ENCODE measurements around the gene SLC6A19. TPM values are rescaled to one million over a fixed set of nuclear protein-coding genes. Genes with fewer than 3 reads are reported as not detected.
A peak's percentile ranks its signal among the peaks of the same experiment; 100 is the strongest.

The SLC6A19 gene
- total RNA-seq, 2 experiments from 2014 or later: not detected

DNA sequence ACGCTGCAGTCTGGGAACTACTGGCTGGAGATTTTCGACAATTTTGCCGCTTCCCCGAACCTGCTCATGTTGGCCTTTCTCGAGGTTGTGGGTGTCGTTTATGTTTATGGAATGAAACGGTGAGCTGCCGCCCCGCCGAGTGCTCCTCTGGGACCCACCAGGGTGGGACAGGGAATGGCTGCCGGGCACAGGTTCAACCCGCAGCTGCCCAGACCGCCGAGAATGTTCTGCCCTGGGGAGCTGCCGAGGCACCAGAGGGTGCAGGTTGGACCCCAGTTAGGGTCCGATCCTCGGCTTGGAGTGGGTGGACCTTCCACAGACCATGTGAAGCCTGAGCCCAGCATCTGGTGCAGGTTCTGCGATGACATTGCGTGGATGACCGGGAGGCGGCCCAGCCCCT, 42.9 kb downstream of the SLC6A19 start:
- no peak overlapping the region for H3K27ac ChIP-seq (ENCODE audit: low read depth in 1 of 2, low read length in 2 of 2)
- H3K36me3 ChIP-seq (ENCODE audit: insufficient read depth, low read length): no peaks in the 10 kb centered on the region
- intact Hi-C loops (cut with DNase I, micrococcal nuclease): no loop called here
- no peak overlapping the region for H3K4me3 ChIP-seq (ENCODE audit: low read length)
- H3K9me3 ChIP-seq (ENCODE audit: control insufficient read depth in 1 of 2, insufficient read depth in 1 of 2, low read length in 2 of 2): peaks cover 0 to 22% of the 10 kb centered on the region in 2 experiments
- no peak overlapping the region for H3K4me3 Mint-ChIP-seq
- TF ChIP-seq, protein P1, sequence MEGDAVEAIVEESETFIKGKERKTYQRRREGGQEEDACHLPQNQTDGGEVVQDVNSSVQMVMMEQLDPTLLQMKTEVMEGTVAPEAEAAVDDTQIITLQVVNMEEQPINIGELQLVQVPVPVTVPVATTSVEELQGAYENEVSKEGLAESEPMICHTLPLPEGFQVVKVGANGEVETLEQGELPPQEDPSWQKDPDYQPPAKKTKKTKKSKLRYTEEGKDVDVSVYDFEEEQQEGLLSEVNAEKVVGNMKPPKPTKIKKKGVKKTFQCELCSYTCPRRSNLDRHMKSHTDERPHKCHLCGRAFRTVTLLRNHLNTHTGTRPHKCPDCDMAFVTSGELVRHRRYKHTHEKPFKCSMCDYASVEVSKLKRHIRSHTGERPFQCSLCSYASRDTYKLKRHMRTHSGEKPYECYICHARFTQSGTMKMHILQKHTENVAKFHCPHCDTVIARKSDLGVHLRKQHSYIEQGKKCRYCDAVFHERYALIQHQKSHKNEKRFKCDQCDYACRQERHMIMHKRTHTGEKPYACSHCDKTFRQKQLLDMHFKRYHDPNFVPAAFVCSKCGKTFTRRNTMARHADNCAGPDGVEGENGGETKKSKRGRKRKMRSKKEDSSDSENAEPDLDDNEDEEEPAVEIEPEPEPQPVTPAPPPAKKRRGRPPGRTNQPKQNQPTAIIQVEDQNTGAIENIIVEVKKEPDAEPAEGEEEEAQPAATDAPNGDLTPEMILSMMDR (IDR thresholded peaks at IDR 0.05): no peak
- no peaks in the 10 kb centered on the region for H3K4me1 ChIP-seq (ENCODE audit: insufficient read depth, low read length)
- peaks cover 15 to 20% of the 10 kb centered on the region in 2 experiments for H3K27me3 ChIP-seq (ENCODE audit: control insufficient read depth in 1 of 2, insufficient read depth in 2 of 2, low read length in 2 of 2)
- peaks cover 9% of the 10 kb centered on the region for H3K27me3 Mint-ChIP-seq
- no peak for ATAC-seq (ENCODE audit: poor library complexity)
- ChIA-PET POLR2A (no interaction called here), CTCF (no interaction called here)
- no peak overlapping the region for H3K27ac Mint-ChIP-seq
- H3K9me3 Mint-ChIP-seq: no peaks in the 10 kb centered on the region
- DNase-seq: no peak
- no peaks in the 10 kb centered on the region for H3K36me3 Mint-ChIP-seq (ENCODE audit: low read depth)
- no peaks in the 10 kb centered on the region for H3K4me1 Mint-ChIP-seq (ENCODE audit: low read depth)

DNA sequence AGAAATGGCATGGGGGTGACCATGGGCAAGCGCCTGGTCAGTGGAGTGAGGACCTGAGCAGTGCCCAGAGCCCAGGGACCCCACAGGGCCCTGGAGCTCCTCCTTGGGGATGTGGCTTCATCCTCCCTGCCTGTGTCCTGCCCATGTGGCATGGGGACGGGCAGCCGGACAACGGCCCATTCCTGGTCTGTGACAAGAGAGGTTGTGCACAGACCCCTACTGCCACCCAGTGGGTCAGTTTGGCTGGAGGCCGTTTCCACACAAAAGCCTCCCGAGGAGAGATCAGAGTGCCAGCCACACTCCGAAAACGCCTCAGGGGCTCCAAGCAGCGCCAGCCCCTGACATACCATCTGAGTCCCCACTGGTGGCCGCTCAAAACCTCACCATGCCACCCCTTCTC, 43.6 kb downstream of the SLC6A19 start:
- H3K9me3 Mint-ChIP-seq: no peaks in the 10 kb centered on the region
- Histone ChIP-seq H3K36me3 (ENCODE audit: insufficient read depth, low read length) (no peaks in the 10 kb centered on the region), H3K27me3 (ENCODE audit: control insufficient read depth in 1 of 2, insufficient read depth in 2 of 2, low read length in 2 of 2) (peaks cover 15 to 20% of the 10 kb centered on the region in 2 experiments), H3K4me1 (ENCODE audit: insufficient read depth, low read length) (no peaks in the 10 kb centered on the region), H3K27ac (ENCODE audit: low read depth in 1 of 2, low read length in 2 of 2) (no peak overlapping the region), H3K4me3 (ENCODE audit: low read length) (no peak overlapping the region), H3K9me3 (ENCODE audit: control insufficient read depth in 1 of 2, insufficient read depth in 1 of 2, low read length in 2 of 2) (peaks cover 0 to 22% of the 10 kb centered on the region in 2 experiments)
- ChIA-PET POLR2A (no interaction called here), CTCF (no interaction called here)
- intact Hi-C loops (cut with DNase I, micrococcal nuclease): no loop called here
- H3K27me3 Mint-ChIP-seq: peaks cover 9% of the 10 kb centered on the region
- no peaks in the 10 kb centered on the region for H3K36me3 Mint-ChIP-seq (ENCODE audit: low read depth)
- no peaks in the 10 kb centered on the region for H3K4me1 Mint-ChIP-seq (ENCODE audit: low read depth)
- no peak for ATAC-seq (ENCODE audit: poor library complexity)
- H3K27ac Mint-ChIP-seq: no peak overlapping the region
- no peak for DNase-seq
- H3K4me3 Mint-ChIP-seq: no peak overlapping the region
- TF ChIP-seq, protein P1 (IDR thresholded peaks at IDR 0.05): no peak

DNA sequence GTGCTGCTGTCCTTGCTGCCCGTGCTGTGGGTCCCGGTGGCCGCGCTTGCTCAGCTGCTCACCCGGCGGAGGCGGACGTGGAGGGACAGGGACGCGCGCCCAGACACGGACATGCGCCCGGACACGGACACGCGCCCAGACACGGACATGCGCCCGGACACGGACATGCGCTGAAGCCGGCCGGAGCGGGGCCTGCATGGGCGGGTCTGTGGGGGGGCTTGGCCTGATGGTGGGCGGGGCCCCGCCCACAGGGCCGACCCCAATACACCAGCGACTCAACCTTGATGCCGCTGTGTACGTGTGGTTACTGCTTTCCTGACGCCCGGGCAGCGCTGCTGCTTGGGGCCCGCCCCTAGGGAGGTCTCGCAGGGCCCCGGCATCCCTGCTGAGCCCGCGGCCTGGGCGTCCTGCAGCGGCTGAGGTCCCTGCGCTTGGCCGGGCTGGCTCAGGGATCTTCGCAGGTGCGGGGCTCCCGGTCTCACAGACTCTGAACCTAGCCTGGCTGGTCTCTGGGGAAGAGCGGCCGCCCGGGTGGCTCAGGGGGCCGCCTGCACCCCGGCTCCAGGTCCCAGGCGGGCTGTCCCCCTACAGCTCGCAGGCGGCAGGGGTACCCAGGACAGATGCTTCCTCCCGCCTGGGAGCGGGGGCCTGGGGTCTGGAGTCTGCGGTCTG, 44.6 kb downstream of the SLC6A19 start:
- Histone ChIP-seq H3K27ac (ENCODE audit: low read depth in 1 of 2, low read length in 2 of 2) (no peak overlapping the region), H3K9me3 (ENCODE audit: control insufficient read depth in 1 of 2, insufficient read depth in 1 of 2, low read length in 2 of 2) (peaks cover 0 to 22% of the 10 kb centered on the region in 2 experiments), H3K36me3 (ENCODE audit: insufficient read depth, low read length) (no peaks in the 10 kb centered on the region), H3K4me3 (ENCODE audit: low read length) (no peak overlapping the region), H3K27me3 (ENCODE audit: control insufficient read depth in 1 of 2, insufficient read depth in 2 of 2, low read length in 2 of 2) (peaks cover 15 to 20% of the 10 kb centered on the region in 2 experiments), H3K4me1 (ENCODE audit: insufficient read depth, low read length) (no peaks in the 10 kb centered on the region)
- intact Hi-C loops (cut with DNase I, micrococcal nuclease): no loop called here
- H3K4me3 Mint-ChIP-seq: no peak overlapping the region
- DNase-seq (peak in 1 of 14 experiments; percentile 48), ATAC-seq (ENCODE audit: poor library complexity) (no peak)
- peaks cover 4% of the 10 kb centered on the region for H3K27me3 Mint-ChIP-seq
- POLR2A ChIA-PET: no interaction called here
- H3K4me1 Mint-ChIP-seq (ENCODE audit: low read depth): no peaks in the 10 kb centered on the region
- no peaks in the 10 kb centered on the region for H3K36me3 Mint-ChIP-seq (ENCODE audit: low read depth)
- H3K9me3 Mint-ChIP-seq: no peaks in the 10 kb centered on the region
- H3K27ac Mint-ChIP-seq: no peak overlapping the region
- TF ChIP-seq, protein P1 (IDR thresholded peaks at IDR 0.05): no peak
- CTCF ChIA-PET: no interaction called here
